Mesenchymal stem cell (in vitro differentiated cells and primary cell): ENCODE results near the gene ZC3H13.

Experiments
- DNase-seq: peaks from one replicate; pipeline ENCODE4 v3.0.0-alpha.2; 2013
- H2AFZ ChIP-seq: one replicate; pipeline ENCODE4 v1.6.1; 2013; ENCODE audit warnings: low read depth, mild to moderate bottlenecking, control low read depth, inconsistent platforms, low read length, moderate library complexity
- H2AK5ac ChIP-seq: 2 replicates; pipeline ENCODE4 v1.6.1; 2013; ENCODE audit warnings: low read length, moderate library complexity, mild to moderate bottlenecking, inconsistent platforms; ENCODE audit not compliant: severe bottlenecking
- H2BK120ac ChIP-seq: one replicate; pipeline ENCODE4 v1.6.1; 2013; ENCODE audit warnings: low read depth, mild to moderate bottlenecking, inconsistent platforms, low read length, moderate library complexity
- H2BK12ac ChIP-seq, 2 experiments: one replicate each; pipeline ENCODE4 v1.6.1; 2013; ENCODE audit warnings: inconsistent platforms in 2 of 2, low read length in 2 of 2, mild to moderate bottlenecking in 2 of 2, moderate library complexity in 2 of 2, control low read depth in 1 of 2
- H2BK15ac ChIP-seq: one replicate; pipeline ENCODE4 v1.6.1; 2013; ENCODE audit warnings: mild to moderate bottlenecking, low read depth, inconsistent platforms; ENCODE audit not compliant: poor library complexity, severe bottlenecking
- H2BK5ac ChIP-seq: 2 replicates; pipeline ENCODE4 v1.6.1; 2013; ENCODE audit warnings: low read depth, mild to moderate bottlenecking, low read length, control low read depth, inconsistent platforms; ENCODE audit not compliant: poor library complexity, severe bottlenecking
- H3K14ac ChIP-seq, 2 experiments: one replicate each; pipeline ENCODE4 v1.6.1; 2013; ENCODE audit warnings: inconsistent platforms in 2 of 2, low read length in 2 of 2, control low read depth in 1 of 2, mild to moderate bottlenecking in 1 of 2, moderate library complexity in 1 of 2
- H3K18ac ChIP-seq, 2 experiments: one replicate each; pipeline ENCODE4 v1.6.1; 2013; ENCODE audit warnings: inconsistent platforms in 2 of 2, low read length in 2 of 2, control low read depth in 1 of 2, low read depth in 1 of 2, mild to moderate bottlenecking in 1 of 2
- H3K23ac ChIP-seq, 2 experiments: one replicate each; pipeline ENCODE4 v1.6.1; 2013; ENCODE audit warnings: inconsistent platforms in 2 of 2, low read length in 2 of 2, mild to moderate bottlenecking in 2 of 2, moderate library complexity in 2 of 2, control low read depth in 1 of 2
- H3K27ac ChIP-seq: 2 replicates; pipeline ENCODE4 v1.5.1; 2013; ENCODE audit warnings: mild to moderate bottlenecking, moderate library complexity, low read length, control low read depth, inconsistent platforms; ENCODE audit not compliant: poor library complexity, severe bottlenecking
- H3K27me3 ChIP-seq, 2 experiments: 2 replicates each; pipeline versions ENCODE4 v1.6.1 to v1.7.0; 2013; ENCODE audit warnings: low read length in 2 of 2, mild to moderate bottlenecking in 2 of 2, moderate library complexity in 2 of 2, control low read depth in 1 of 2, inconsistent platforms in 1 of 2; ENCODE audit not compliant: control insufficient read depth in 1 of 2, insufficient read depth in 1 of 2
- H3K36me3 ChIP-seq, 2 experiments: 2 replicates each; pipeline versions ENCODE4 v1.6.1 to v1.7.0; 2013; ENCODE audit warnings: low read length in 2 of 2, control low read depth in 1 of 2, inconsistent platforms in 1 of 2, low read depth in 1 of 2, mild to moderate bottlenecking in 1 of 2; ENCODE audit not compliant: insufficient read depth in 2 of 2, control insufficient read depth in 1 of 2
- H3K4ac ChIP-seq, 2 experiments: one replicate each; pipeline ENCODE4 v1.6.1; 2013; ENCODE audit warnings: inconsistent platforms in 2 of 2, low read length in 2 of 2, mild to moderate bottlenecking in 2 of 2, moderate library complexity in 2 of 2, control low read depth in 1 of 2, low read depth in 1 of 2
- H3K4me1 ChIP-seq: 2 replicates; pipeline ENCODE4 v1.6.1; 2013; ENCODE audit warnings: low read depth, low read length, control low read depth; ENCODE audit not compliant: control insufficient read depth, insufficient read depth
- H3K4me2 ChIP-seq: 2 replicates; pipeline ENCODE4 v1.6.1; 2013; ENCODE audit warnings: low read length, mild to moderate bottlenecking, inconsistent platforms; ENCODE audit not compliant: poor library complexity, severe bottlenecking
- H3K4me3 ChIP-seq, 2 experiments: 2 replicates each; pipeline versions ENCODE4 v1.5.1 to v1.7.0; 2013; ENCODE audit warnings: low read length in 2 of 2, mild to moderate bottlenecking in 2 of 2, control low read depth in 1 of 2, low read depth in 1 of 2; ENCODE audit not compliant: insufficient read depth in 1 of 2
- H3K79me1 ChIP-seq: replicated peaks from 2 replicates; pipeline ENCODE4 v1.6.1; 2013; ENCODE audit warnings: mild to moderate bottlenecking, control low read depth, low read length, inconsistent platforms; ENCODE audit not compliant: poor library complexity, severe bottlenecking
- H3K9ac ChIP-seq: 2 replicates; pipeline ENCODE4 v1.7.0; 2013; ENCODE audit warnings: mild to moderate bottlenecking, low read length, moderate library complexity
- H3K9me3 ChIP-seq: 2 replicates; pipeline ENCODE4 v1.7.0; 2013; ENCODE audit warnings: mild to moderate bottlenecking, low read length; ENCODE audit not compliant: control insufficient read depth
- H4K8ac ChIP-seq: one replicate; pipeline ENCODE4 v1.6.1; 2013; ENCODE audit warnings: inconsistent platforms, mild to moderate bottlenecking, low read length, moderate library complexity
- H4K91ac ChIP-seq: one replicate; pipeline ENCODE4 v1.6.1; 2013; ENCODE audit warnings: mild to moderate bottlenecking, low read length, inconsistent platforms
- WGBS: methylation state at CpG from one replicate; pipeline ENCODE4 v1.1.7; 2013; ENCODE audit warnings: mixed read lengths; 5-methylcytosine and 5-hydroxymethylcytosine counted together

ZC3H13 gene

GRCh38 chr13:45925151-45925550 is 127.4 kb downstream of the ZC3H13 start:
- H3K27me3 ChIP-seq = peaks cover 7 to 52% of the 10 kb centered on the region in 2 experiments
- H3K4me1 ChIP-seq = peaks cover 5% of the 10 kb centered on the region
- no peak overlapping the region for H3K4ac ChIP-seq
- H3K23ac ChIP-seq = no peak overlapping the region
- H2BK15ac ChIP-seq = no peak overlapping the region
- H2AK5ac ChIP-seq = no peak overlapping the region
- no peaks in the 10 kb centered on the region for H3K79me1 ChIP-seq
- H4K8ac ChIP-seq = no peak overlapping the region
- no peak overlapping the region for H2BK5ac ChIP-seq
- no peak overlapping the region for H2BK12ac ChIP-seq
- 72% methylated on average over 3 of the region's 3 CpGs for WGBS
- H3K18ac ChIP-seq = no peak overlapping the region
- H3K4me3 ChIP-seq = no peak overlapping the region
- H3K14ac ChIP-seq = no peak overlapping the region
- no peaks in the 10 kb centered on the region for H3K9me3 ChIP-seq
- H3K9ac ChIP-seq = no peak overlapping the region
- no peak overlapping the region for H2AFZ ChIP-seq
- no peak overlapping the region for H3K4me2 ChIP-seq
- H3K27ac ChIP-seq = no peak overlapping the region
- no peak overlapping the region for H4K91ac ChIP-seq
- no peaks in the 10 kb centered on the region for H3K36me3 ChIP-seq
- no peak overlapping the region for H2BK120ac ChIP-seq
- no peak for DNase-seq

DNA sequence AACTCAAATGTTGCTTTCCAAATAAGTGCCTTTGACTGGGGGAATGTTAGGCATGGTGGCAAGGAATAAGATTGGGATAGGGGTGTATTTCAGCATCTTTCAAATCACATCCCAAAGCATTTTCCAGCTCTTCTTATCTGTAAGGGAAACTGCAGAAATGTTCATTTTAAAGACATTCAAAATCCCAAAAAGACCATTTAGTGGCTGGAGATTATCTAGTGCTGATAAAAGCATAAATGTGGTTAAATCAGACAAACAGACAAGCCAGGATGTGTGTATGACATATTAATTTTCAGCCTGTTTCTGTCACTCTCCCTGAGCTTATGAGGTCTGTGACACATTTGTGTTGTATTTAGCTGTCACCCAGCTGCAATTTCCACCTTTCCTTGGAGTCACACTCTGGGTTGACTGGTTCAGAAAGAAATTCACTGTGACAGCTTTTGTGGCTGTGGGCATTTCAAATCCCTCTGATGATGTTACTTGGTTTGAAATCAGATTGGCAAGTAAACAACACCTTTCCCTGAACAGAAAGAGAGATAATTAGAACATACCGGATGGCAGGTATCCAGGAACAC is 131.3 kb downstream of the ZC3H13 start:
- WGBS = 87% methylated on average over 1 of the region's 1 CpG

DNA sequence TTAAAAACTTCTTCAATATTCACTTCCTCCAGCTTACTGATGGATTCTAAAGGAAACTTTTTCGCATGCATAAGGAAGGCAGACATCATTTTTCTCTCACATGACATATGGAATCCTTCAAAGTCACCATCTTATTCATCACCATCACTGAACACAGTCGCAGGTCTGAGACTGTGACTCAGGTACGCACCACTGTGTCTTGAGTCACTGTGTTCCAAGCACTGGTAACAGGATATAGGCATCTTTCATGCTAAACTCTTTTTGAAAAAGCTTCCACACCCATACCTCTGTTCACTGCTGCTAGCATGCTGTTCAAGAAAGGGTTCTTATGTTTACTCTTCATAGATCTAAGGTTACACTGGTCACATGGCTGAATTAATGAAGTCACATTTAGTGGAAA is 133.9 kb downstream of the ZC3H13 start:
- Histone ChIP-seq H2AFZ (no peak overlapping the region), H3K4me3 (no peak overlapping the region), H3K27ac (no peak overlapping the region), H4K8ac (no peak overlapping the region), H3K79me1 (no peaks in the 10 kb centered on the region), H3K27me3 (peaks cover 3 to 16% of the 10 kb centered on the region in 2 experiments), H3K36me3 (no peaks in the 10 kb centered on the region), H3K9me3 (no peaks in the 10 kb centered on the region), H3K9ac (no peak overlapping the region), H3K14ac (no peak overlapping the region), H4K91ac (no peak overlapping the region), H2AK5ac (no peak overlapping the region), H3K23ac (no peak overlapping the region), H3K4me1 (no peaks in the 10 kb centered on the region), H2BK15ac (no peak overlapping the region), H2BK12ac (no peak overlapping the region), H3K18ac (no peak overlapping the region), H2BK5ac (no peak overlapping the region), H3K4ac (no peak overlapping the region), H3K4me2 (no peak overlapping the region), H2BK120ac (no peak overlapping the region)
- no peak for DNase-seq
- 88% methylated on average over 3 of the region's 3 CpGs for WGBS

More for the DNA sequence above, 131.3 kb downstream of the ZC3H13 start:
- Histone ChIP-seq H3K9ac (no peak overlapping the region), H2AFZ (no peak overlapping the region), H3K18ac (no peak overlapping the region), H2BK15ac (no peak overlapping the region), H3K23ac (no peak overlapping the region), H4K91ac (no peak overlapping the region), H3K79me1 (no peaks in the 10 kb centered on the region), H3K9me3 (no peaks in the 10 kb centered on the region), H2BK5ac (no peak overlapping the region), H3K27ac (no peak overlapping the region), H3K4me2 (no peak overlapping the region), H2BK12ac (no peak overlapping the region), H3K4me3 (no peak overlapping the region), H3K4ac (no peak overlapping the region), H3K14ac (no peak overlapping the region), H2BK120ac (no peak overlapping the region), H4K8ac (no peak overlapping the region), H3K36me3 (no peaks in the 10 kb centered on the region), H3K27me3 (peaks cover 3 to 32% of the 10 kb centered on the region in 2 experiments), H2AK5ac (no peak overlapping the region), H3K4me1 (no peaks in the 10 kb centered on the region)
- no peak for DNase-seq

GRCh38 chr13:45917019-45917418 is 135.5 kb downstream of the ZC3H13 start:
- H3K4me2 ChIP-seq = no peak overlapping the region
- no peak overlapping the region for H3K4ac ChIP-seq
- no peak overlapping the region for H2BK5ac ChIP-seq
- H3K4me3 ChIP-seq = no peak overlapping the region
- no peak overlapping the region for H2AK5ac ChIP-seq
- no peak overlapping the region for H3K18ac ChIP-seq
- H3K36me3 ChIP-seq = no peaks in the 10 kb centered on the region
- DNase-seq = no peak
- H3K27me3 ChIP-seq = peaks cover 3 to 11% of the 10 kb centered on the region in 2 experiments
- H4K8ac ChIP-seq = no peak overlapping the region
- no peaks in the 10 kb centered on the region for H3K79me1 ChIP-seq
- H4K91ac ChIP-seq = no peak overlapping the region
- H3K9ac ChIP-seq = no peak overlapping the region
- no peak overlapping the region for H2BK15ac ChIP-seq
- H3K27ac ChIP-seq = no peak overlapping the region
- H3K4me1 ChIP-seq = no peaks in the 10 kb centered on the region
- H2AFZ ChIP-seq = no peak overlapping the region
- no peak overlapping the region for H3K23ac ChIP-seq
- H2BK120ac ChIP-seq = no peak overlapping the region
- H2BK12ac ChIP-seq = no peak overlapping the region
- peaks cover 2% of the 10 kb centered on the region for H3K9me3 ChIP-seq
- no peak overlapping the region for H3K14ac ChIP-seq
